ENCODE measurements around the gene PPIG.
"Not testable (repeated sequence)": the region's sequence is repeated elsewhere in the genome, so short reads cannot be mapped to it uniquely, and the experiment has no call there.

The PPIG gene

DNA sequence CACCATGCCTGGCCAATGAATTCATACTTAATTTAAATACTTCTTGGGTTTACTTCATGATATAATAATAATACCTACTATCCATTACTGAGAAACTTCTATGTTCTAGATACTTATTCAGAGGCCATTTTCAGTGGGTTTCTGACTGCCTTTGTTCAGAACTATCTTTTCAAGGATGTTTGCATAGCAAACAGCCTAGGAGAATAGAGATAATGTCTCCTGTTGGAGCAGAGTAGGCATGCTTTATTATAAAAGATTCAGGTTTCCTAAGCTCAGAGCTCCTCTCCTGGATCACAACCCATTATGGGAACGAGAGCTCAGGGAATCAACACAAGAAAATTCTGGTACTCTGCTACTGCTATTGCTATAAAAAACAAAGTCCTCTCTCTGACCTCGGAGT lies 21.6 kb upstream of the PPIG start:
- TF ChIP-seq, protein P1, sequence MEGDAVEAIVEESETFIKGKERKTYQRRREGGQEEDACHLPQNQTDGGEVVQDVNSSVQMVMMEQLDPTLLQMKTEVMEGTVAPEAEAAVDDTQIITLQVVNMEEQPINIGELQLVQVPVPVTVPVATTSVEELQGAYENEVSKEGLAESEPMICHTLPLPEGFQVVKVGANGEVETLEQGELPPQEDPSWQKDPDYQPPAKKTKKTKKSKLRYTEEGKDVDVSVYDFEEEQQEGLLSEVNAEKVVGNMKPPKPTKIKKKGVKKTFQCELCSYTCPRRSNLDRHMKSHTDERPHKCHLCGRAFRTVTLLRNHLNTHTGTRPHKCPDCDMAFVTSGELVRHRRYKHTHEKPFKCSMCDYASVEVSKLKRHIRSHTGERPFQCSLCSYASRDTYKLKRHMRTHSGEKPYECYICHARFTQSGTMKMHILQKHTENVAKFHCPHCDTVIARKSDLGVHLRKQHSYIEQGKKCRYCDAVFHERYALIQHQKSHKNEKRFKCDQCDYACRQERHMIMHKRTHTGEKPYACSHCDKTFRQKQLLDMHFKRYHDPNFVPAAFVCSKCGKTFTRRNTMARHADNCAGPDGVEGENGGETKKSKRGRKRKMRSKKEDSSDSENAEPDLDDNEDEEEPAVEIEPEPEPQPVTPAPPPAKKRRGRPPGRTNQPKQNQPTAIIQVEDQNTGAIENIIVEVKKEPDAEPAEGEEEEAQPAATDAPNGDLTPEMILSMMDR (conservative IDR thresholded peaks at IDR 0.05; ENCODE audit: control insufficient read depth, insufficient read depth, low read depth, low read length) = no peak
- H3K4me3 ChIP-seq (ENCODE audit: control insufficient read depth, low read depth, low read length) = no peak overlapping the region
- no peak for DNase-seq (ENCODE audit: low read depth)

DNA sequence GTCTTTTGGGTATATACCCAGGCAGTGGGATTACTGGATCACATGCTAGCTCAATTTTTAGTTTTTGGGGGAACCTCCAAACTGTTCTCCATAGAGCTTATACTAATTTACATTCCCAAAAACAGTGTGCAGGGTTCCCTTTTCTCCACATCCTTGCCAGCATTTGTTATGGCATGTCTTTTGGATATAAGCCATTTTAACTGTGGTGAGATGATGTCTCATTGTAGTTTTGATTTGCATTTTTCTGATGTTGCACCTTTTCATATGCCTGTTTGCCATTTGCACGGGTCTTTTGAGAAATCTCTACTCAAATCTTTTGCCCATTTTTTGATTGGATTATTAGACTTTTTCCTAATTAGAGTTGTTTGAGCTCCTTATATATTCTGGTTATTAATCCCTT lies 18.5 kb upstream of the PPIG start:
- no peak for DNase-seq (ENCODE audit: low read depth)
- no peak overlapping the region for H3K4me3 ChIP-seq (ENCODE audit: control insufficient read depth, low read depth, low read length)
- TF ChIP-seq, protein P1 (conservative IDR thresholded peaks at IDR 0.05; ENCODE audit: control insufficient read depth, insufficient read depth, low read depth, low read length) = no peak

DNA sequence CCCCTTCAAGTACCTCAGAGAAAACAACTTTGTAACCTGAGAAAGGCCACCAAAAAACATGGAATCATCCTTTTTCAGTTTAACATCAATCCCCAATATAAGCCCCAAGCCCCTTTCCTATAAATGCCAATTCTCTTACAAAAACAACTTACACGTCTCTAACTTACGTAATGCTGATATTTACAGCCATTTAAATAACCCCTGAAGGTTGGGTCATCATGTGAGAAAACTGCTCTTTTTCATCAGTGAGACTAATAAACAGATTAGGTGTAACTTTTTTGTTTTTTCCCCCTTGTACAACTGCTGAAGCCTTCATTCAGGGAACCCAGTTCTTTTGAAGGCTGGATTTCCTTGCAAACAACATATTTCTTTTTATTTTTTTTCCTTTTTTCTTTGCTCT lies 14.2 kb upstream of the PPIG start:
- no peak overlapping the region for H3K4me3 ChIP-seq (ENCODE audit: control insufficient read depth, low read depth, low read length)
- DNase-seq (ENCODE audit: low read depth) = no peak
- TF ChIP-seq, protein P1 (conservative IDR thresholded peaks at IDR 0.05; ENCODE audit: control insufficient read depth, insufficient read depth, low read depth, low read length) = no peak

DNA sequence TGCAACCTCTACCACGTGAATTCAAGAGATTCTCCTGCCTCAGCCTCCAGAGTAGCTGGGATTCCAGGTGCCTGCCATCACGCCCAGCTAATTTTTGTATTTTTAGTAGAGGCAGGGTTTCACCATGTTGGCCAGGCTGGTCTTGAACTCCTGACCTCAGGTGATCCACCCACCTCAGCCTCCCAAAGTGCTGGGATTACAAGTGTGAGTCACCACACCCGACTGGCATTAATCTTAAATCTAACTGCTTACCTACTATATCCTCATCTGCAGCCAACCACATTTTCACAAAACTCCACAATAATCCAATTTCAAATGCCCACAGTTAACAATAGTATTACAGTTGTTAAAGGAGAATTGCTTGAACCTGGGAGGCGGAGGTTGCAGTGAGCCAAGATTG lies 13.4 kb upstream of the PPIG start:
- not testable (repeated sequence) for DNase-seq (ENCODE audit: low read depth); H3K4me3 ChIP-seq (ENCODE audit: control insufficient read depth, low read depth, low read length)

DNA sequence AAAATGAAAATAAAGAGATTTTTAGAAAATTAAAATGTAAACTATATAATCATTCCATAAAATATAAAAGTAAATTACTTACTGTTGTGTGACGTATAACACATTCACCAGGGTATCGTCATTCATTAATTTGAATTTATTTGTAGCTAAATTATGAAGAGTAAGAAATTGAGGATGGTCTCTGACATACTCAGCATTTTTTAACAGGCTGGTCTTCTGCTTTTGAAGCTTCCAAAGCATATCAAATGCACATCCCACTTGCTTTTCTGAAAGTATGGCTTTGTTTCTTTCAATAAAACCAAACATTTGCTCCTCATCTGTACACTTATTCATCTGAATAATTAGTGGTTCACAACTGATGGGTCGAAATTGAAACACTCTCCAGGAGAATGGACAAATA lies 12.6 kb upstream of the PPIG start:
- TF ChIP-seq, protein P1 (conservative IDR thresholded peaks at IDR 0.05; ENCODE audit: control insufficient read depth, insufficient read depth, low read depth, low read length) = no peak
- no peak for DNase-seq (ENCODE audit: low read depth)
- no peak overlapping the region for H3K4me3 ChIP-seq (ENCODE audit: control insufficient read depth, low read depth, low read length)

DNA sequence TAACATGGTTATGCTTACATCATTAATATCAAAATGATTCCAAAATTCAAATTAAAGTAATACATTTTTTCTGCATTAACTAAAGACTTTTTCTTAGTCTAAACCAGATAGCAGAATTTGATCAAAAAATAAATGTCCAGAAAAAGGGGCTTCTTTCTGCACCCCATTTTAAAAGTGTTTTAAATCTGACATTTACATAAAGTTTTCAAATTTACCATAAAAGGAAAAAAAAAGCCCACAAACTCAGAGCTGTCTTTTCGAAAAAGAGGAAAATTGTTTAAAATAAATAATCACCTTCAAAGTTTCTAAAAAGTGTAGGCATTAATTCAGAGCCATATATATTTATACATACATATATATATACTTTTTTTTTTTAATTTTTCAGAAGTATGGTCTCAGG lies 12.0 kb upstream of the PPIG start:
- TF ChIP-seq, protein P1 (conservative IDR thresholded peaks at IDR 0.05; ENCODE audit: control insufficient read depth, insufficient read depth, low read depth, low read length) = no peak
- no peak overlapping the region for H3K4me3 ChIP-seq (ENCODE audit: control insufficient read depth, low read depth, low read length)
- no peak for DNase-seq (ENCODE audit: low read depth)

DNA sequence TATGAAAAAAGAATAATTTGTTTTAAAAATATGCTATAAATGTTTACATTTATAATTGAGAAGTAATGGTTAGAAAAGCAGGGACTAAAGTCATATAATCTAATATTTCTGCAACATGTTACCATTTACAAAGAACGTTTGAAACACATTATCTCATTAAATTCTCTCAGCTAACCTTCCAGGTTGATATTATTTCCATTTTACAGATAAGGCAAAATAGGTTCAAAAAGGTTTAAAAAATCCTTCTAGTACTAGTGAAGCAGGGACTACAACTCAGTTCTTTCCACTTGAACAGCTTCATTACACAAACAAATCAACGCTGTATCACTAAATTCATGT lies 11.4 kb upstream of the PPIG start:
- no peak for DNase-seq (ENCODE audit: low read depth)
- TF ChIP-seq, protein P1 (conservative IDR thresholded peaks at IDR 0.05; ENCODE audit: control insufficient read depth, insufficient read depth, low read depth, low read length) = no peak
- H3K4me3 ChIP-seq (ENCODE audit: control insufficient read depth, low read depth, low read length) = peak overlapping the region; percentile 94

All from fibroblast of mammary gland (primary cell).